Ecto neural progenitor cell (in vitro differentiated cells): ENCODE data around the gene FRMPD1.
"Not testable (repeated sequence)": the region's sequence is repeated elsewhere in the genome, so short reads cannot be mapped to it uniquely, and the experiment has no call there.

Experiments
- DNase-seq: peaks from one replicate; pipeline ENCODE4 v3.0.0-alpha.2; 2018; ENCODE audit warnings: low spot score

FRMPD1 gene

GRCh38 chr9:37650873-37651768 lies at the start of gene FRMPD1:
FRMPD1 (plus strand) TSS chr9:37650954; CDS start chr9:37692642, 41,688 bp downstream.
- DNase-seq: peak; percentile 85

GRCh38 chr9:37602061-37602460 lies 48.7 kb upstream of the FRMPD1 start:
- not testable (repeated sequence) for DNase-seq

- no peak for DNase-seq
Measured at GRCh38 chr9:37602817-37603216, 47.9 kb upstream of the FRMPD1 start.

- no peak for DNase-seq
Measured at GRCh38 chr9:37604296-37604695, 46.5 kb upstream of the FRMPD1 start.

- no peak for DNase-seq
Measured at GRCh38 chr9:37608250-37608649, 42.5 kb upstream of the FRMPD1 start.

- no peak for DNase-seq
Measured at GRCh38 chr9:37609735-37610397, 40.9 kb upstream of the FRMPD1 start.

GRCh38 chr9:37611014-37611413 lies 39.7 kb upstream of the FRMPD1 start:
- no peak for DNase-seq

GRCh38 chr9:37611961-37612360 lies 38.8 kb upstream of the FRMPD1 start:
- no peak for DNase-seq

GRCh38 chr9:37617161-37617560 lies 33.6 kb upstream of the FRMPD1 start:
- DNase-seq: no peak

GRCh38 chr9:37617832-37618231 lies 32.9 kb upstream of the FRMPD1 start:
- no peak for DNase-seq

GRCh38 chr9:37618817-37619216 lies 31.9 kb upstream of the FRMPD1 start:
- no peak for DNase-seq

- no peak for DNase-seq
Measured at GRCh38 chr9:37619806-37620205, 30.9 kb upstream of the FRMPD1 start.

GRCh38 chr9:37620396-37620795 lies 30.4 kb upstream of the FRMPD1 start:
- DNase-seq: no peak

- no peak for DNase-seq
Measured at GRCh38 chr9:37621273-37622121, 29.3 kb upstream of the FRMPD1 start.

- no peak for DNase-seq
Measured at GRCh38 chr9:37622462-37622861, 28.3 kb upstream of the FRMPD1 start.

- no peak for DNase-seq
Measured at GRCh38 chr9:37623267-37623666, 27.5 kb upstream of the FRMPD1 start.

- DNase-seq: no peak
Measured at GRCh38 chr9:37624073-37624472, 26.7 kb upstream of the FRMPD1 start.

GRCh38 chr9:37625036-37625757 lies 25.6 kb upstream of the FRMPD1 start:
- DNase-seq: no peak

- no peak for DNase-seq
Measured at GRCh38 chr9:37625758-37626147, 25.0 kb upstream of the FRMPD1 start.

GRCh38 chr9:37626708-37627292 lies 24.0 kb upstream of the FRMPD1 start:
- no peak for DNase-seq

- DNase-seq: no peak
Measured at GRCh38 chr9:37632479-37632878, 18.3 kb upstream of the FRMPD1 start.
